Amygdala (tissue), 56 donors: Measurements from ENCODE around the gene MYOM1.
"Not testable (repeated sequence)": the region's sequence is repeated elsewhere in the genome, so short reads cannot be mapped to it uniquely, and the experiment has no call there.

Experiments
- DNase-seq, 56 donors: peaks; one replicate each; lab custom pipeline; 2025; lab: John Stamatoyannopoulos, UW

MYOM1 gene

DNA sequence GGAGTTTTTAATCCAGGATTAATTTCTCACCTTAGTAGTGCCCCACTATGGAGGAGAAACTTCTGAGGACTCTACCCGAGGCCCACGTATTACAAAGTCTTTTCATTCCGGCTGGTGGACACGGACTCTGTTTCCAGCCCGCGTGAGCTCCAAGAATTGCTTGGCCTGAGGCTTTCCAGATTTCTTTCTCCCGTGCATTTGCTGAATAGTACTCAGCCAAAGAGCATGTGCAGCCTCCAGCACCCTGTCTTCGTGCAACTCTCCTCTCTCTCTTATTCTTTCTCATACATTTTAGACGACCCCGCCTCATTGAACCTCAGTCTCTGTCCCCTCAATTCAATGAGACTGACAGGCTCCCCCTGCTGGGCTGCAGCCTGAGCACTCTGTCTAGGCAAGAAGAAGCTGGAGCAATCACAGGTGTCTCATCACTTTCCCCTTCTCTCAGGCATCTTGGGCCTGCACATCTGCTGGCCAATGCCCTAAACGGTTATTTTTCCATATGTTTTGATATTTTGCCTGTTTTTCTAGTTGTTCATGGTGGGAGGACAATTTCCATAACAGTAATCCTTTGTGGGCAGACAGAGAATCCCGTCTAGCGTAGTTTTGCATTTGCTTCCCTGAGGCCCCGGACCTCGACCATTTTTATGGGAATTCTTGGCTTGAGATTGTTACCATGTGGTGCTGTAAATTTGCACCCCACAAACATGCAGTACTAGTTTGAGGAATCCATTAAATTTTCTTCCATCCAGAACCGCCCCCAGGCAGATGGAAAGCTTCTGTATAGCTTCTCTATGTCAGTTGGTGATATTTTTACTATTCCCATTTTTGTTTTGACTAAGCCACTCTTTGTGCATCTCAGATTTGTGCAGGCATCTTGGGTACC is 156.7 kb downstream of the MYOM1 start:
- peak in 45 of 56 donors; percentile 6 to 79 (median 39) for DNase-seq

DNA sequence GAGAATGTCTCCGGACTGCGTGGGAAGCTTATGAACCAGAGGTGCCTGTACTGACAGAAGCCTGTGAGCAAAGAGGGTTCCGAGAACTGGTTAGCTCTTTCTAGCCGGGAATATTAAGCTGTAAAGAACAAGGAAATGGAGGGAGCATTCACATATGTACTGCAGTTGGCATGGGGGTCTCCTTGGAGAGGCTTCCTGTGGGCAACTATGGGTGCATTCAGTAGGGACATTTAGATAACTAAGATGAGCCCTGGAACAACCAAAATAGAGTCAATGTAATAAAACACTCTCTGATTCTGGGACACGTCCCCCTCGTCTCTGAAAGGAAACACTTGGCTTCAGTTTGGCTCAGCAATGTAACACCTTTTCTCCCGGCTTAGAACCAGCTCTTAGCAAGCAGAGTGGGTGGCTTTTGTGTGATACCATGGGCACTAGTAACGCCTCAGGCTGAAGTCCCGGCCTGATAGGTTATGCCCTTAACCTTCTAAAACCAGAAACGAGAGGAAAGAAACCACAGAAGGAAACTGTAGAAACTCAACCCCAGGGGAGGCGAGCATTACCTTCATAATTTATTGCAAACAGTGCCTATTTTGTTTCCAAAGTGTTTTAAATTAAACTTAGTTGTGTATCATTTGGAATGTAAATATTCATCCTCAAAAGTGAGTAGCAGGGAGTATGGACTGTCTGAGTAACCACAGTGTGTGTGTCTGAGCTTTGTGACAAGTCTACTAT is 158.0 kb downstream of the MYOM1 start:
- DNase-seq, result no peak

DNA sequence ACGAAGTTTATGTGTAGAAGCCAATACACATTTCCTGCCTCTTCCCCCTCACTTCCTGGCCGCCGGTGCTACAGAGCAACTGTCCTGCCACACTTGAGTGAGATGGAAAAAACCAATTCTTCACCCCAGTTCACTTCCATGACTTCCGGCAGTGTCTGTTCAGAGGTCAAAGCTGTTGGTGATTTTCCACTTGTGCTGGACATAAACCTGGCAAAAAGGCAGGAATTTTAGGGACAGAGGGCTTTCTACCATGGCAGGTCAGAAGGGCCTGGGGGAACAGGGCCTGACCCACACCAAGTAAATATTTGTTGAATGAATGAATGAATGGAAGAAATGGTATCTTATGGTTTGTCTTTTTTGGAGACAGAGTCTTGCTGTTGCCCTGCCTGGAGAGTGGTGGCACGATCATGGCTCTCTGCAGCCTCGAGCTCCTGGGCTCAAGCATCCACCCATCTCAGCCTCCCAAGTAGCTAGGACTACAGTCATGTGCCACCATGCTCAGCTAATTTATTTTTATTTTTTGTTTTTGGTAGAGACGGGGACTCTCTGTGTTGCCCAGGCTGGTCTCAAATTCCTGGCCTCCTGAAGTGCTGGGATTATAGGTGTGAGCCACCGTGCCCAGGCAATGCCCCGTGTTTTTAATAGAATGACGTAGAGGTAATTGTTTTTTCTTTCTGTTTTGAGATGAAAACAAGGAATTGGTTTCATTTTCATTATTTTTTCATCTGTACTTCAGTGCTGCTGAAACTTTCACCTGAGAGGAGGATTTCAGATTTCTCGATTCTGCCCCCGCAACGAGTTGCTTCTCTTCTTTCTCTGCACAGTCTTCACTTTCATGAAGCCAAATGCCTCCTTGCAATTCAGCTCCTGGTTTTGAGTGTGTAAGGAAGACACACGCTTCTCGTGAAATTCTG is 158.8 kb downstream of the MYOM1 start:
- DNase-seq, result no peak

DNA sequence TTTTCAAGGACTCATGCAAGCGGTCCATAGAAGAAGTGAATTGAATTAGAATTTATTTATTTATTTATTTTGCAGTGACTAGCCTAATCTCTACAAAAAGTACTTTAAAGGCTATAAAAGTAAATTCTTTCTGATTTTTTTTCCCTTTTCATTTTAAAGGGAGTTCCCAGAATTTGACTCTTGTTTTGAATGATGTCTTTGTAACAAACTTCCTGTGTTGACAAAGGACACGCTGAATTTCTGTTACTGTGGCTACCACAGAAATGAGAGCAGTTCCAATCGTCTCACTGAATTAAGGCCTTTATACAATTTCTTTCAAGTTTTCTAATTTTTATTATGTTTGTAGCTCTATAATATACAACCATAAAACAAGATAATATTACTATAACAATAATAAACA is 160.5 kb downstream of the MYOM1 start:
- DNase-seq, result no peak

DNA sequence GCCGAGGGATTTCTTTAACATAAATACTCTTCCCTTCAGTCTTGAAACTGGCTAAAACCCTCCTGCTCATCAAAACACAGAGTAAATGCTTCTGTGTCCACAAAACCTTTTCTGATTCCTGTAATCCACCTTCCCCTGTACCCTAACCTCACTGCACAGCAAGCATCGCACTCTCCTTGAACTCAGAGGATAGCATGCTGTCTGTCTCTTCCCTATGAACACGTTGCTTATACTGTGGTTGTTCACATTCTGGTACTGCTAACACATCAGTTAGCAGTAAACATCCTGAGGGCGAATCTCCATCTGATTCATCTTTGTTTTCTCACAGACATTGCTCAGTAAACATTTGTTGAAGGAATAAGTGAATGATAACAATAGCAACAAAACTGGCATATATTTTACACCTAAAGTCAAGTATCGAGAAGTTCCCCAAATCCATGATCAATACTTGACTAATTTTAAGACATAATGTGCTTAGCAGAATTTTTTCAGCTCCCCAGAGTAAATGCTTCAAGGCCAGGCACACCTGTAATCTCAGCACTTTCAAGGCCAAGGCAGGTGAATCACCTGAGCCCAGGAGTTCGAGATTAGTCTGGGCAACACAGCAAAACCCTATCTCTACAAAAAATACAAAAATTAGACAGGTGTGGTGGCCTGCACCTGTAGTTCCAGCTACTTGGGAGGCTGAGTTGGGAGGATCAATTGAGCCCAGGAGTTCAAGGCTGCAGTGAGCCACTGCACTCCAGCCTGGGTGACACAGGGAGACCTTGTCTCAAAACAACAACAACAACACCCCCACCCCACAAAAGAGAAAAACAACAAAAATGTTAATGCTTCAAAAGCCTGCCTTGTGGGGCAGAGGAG is 161.2 kb downstream of the MYOM1 start:
- no peak for DNase-seq

DNA sequence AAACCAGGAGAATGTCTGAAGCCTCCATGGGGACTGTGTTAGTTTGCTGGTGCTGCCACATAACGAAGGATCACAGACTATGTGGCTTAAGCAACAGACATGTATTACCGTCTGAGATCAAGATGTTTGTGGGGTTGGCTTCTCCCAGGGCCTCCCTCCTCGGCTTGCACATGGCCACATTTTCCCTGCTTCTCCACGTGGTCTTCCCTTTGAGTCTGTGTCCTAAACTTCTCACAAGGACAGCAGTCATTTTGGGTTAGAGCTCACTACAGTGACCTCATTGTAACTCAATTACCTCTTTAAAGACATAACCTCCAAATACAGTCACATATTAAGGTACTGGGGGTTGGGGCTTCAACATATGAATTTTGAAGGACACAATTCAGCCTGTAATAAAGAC is 162.2 kb downstream of the MYOM1 start:
- DNase-seq, result no peak

DNA sequence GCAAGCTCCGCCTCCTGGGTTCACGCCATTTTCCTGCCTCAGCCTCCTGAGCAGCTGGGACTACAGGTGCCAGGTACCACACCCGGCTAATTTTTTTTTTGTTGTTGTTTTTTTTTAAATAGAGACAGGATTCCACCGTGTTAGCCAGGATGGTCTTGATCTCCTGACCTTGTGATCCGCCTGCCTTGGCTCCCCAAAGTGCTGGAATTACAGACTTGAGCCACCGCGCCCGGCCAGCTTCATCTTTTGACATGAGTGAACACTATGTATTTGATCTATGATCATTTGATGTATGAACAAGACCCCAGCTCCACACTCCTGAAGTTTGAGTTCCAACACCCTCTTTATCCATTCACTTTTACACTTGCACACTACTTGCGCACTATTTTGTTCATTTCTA is 163.5 kb downstream of the MYOM1 start:
- no peak for DNase-seq

DNA sequence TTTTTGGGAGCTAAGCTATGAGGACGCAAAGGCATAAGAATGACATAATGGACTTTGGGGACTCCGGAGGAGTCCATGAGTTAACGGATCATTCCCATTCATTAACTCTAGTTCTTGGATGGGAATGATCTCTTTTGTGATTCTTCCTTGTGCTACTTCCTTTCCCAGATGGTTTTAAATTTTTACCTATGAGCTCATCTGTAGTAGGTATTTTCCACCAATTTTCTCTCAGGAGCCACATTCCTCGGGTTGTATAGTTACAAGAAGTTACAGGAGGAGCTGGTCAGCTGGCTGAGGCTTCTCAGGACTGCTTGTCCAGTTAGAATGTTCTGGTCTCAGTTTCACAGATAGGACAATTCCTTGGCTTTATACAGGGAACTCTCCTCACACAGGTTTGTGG is 164.0 kb downstream of the MYOM1 start:
- no peak for DNase-seq

DNA sequence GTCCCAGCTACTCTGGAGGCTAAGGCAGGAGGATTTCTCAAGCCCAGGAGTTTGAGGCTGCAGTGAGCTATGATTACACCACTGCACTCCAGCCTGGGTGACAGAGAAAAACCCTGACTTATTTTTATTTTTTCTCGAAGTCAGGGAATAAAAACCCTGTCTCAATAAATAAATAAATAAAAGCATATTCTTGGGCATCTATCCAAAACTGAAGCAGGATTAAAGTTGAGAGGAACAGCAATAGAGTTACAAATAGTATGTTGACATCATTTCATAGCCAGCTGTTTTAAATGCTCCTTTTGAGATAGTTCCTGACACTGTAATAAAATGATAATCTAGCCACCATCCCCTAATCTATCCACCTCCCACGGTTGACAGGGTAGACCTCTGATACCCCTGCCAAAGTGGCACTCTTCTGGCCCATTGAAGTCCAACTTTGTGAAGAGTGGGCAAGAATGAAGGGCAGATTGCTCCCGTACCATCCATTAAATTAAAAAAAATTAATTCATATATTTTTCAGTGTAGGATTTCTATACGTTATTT is 164.5 kb downstream of the MYOM1 start:
- DNase-seq, result no peak

DNA sequence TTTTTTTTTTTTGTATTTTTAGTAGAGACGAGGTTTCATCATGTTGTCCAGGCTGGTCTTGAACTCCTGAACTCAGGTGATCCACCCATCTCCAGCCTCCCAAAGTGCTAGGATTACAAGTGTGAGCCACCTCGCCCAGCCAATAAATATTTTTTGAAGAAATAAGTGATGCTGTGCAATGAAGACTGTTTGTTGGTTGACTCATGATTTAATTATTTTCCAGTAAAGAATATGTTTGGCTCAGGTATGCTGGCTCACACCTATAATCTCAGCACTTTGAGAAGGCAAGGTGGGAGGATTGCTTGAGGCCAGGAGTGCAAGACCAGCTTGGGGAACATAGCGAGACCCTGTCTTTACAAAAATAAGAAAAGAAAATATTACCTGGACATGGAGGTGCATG is 165.0 kb downstream of the MYOM1 start:
- no peak for DNase-seq

DNA sequence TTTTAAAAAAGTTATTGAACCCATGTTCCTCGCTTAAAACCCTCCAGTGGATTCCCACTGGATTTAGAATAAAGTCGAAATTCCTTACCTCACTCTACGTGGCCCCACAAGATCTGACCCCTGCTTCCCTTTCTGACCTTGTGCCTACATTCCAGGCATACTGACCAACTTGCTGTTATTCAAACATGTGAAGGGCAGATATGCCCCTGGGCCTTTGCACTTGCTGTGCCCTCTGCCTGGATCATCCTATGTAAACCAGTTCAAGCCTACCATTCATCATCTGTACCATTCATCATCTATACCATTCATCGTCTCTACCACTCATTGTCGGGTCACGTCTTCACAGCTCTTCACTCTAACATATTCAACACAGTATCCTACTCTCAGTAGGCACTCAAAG is 165.6 kb downstream of the MYOM1 start:
- no peak for DNase-seq

DNA sequence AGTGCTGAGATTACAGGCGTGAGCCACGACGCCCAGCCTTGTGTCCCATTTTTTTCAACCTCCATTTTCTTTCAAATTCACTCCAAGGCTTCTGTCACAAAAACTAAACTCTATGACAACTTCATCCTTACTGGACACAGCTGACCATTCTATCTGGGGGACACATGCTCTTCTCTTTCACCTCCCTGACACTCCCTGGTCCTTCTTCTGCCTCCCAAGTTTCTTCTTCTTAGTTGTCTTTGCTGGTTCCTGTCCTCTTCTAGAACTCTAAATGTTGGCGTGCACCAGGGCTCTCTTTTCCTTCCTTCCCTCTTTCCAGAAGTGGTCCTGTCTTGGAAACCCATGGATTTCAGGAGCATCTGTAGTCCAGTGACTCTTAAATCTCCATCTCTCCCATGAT is 166.7 kb downstream of the MYOM1 start:
- no peak for DNase-seq

DNA sequence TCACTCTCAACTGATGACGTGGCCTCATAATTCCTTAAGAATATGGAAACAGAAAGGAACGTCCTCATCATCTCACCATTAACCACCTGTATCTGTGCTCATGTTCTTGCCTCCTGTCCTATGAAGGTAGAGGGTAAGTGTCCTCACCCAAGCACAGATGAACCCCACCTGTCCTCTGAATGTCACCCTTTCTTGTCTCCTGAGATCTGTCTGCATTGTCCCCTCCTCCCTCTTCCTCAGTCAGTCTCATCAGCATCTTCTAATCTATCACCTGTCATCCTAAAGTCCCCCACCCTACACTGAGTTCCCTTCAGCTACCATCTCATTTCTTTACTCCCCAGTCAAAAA is 167.4 kb downstream of the MYOM1 start:
- no peak for DNase-seq

DNA sequence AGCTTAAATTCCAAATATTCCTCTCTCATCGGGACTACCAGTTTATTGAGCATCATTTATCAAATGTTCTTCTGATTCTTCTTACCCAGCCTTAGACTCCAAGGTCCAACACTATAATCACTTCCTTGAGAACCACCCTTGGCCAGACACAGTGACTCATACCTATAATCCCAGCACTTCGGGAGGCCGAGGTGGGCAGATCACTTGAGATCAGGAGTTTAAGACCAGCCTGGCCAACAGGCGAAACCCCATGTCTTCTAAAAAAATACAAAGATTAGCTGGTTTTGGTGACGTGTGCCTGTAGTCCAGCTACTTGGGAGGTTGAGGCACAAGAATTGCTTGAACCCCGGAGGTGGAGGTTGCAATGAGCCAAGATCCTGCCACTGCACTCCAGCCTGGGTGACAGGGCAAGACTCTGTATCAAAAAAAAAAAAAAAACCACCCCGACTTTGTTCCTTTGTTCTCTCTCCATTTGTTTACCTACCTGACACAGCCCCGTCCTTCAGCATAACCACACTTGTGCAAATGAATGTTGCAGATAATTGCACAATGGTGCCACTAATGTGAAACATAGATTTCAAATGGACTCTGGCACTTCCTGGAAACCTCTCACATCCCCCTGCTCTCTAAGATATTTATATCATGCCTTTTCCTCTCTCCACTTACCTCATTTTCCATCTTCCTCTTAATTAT is 167.9 kb downstream of the MYOM1 start:
- no peak for DNase-seq

DNA sequence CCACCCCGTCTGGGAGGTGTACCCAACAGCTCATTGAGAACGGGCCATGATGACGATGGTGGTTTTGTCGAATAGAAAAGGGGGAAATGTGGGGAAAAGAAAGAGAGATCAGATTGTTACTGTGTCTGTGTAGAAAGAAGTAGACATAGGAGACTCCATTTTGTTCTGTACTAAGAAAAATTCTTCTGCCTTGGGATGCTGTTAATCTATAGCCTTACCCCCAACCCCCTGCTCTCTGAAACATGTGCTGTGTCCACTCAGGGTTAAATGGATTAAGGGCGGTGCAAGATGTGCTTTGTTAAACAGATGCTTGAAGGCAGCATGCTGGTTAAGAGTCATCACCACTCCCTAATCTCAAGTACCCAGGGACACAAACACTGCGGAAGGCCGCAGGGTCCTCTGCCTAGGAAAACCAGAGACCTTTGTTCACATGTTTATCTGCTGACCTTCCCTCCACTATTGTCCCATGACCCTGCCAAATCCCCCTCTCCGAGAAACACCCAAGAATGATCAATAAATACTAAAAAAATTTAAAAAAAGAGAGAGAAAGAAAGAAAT is 169.8 kb downstream of the MYOM1 start:
- not testable (repeated sequence) for DNase-seq

DNA sequence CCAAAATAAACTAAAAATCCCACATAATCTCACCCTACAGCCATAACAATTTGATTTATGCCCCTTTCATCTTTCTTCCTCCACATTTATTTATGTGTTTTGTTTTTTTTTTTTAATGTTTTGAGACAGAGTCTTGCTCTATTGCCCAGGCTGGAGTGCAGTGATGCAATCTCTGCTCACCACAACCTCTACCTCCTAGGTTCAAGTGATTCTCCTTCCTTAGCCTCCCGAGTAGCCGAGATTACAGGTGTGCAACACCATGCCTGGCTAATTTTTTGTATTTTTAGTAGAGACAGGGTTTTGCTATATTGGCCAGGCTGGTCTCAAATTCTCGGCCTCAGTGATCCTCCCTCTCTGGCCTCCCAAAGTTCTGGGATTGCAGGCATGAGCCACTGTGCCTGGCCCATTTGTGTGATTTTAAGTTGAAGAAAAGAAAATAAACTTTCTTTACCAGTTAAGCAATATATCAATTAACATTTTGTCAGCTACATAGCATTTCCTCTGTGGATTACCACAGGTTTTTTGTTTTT is 170.9 kb downstream of the MYOM1 start:
- no peak for DNase-seq

DNA sequence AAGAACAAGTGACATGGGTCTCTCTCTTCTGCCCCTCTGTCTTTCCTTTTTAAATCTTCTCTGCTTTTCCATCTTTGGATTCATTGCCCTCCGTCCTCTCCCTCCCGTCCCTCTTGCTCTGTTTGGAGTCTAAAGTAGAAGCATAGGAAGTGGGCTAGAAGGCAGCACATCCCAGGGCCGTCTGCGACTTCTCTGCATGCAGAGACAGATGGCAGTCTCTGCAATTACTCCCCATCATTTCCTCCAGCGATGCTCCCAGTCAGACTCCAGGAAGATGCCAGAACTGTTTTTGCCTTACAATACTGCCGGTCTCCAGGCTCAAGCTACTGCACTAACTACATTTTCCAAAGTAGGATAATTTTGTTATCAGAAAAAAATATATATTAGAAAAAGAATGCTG is 171.6 kb downstream of the MYOM1 start:
- DNase-seq, result peak in 6 of 56 donors; percentile 3 to 38 (median 7)

DNA sequence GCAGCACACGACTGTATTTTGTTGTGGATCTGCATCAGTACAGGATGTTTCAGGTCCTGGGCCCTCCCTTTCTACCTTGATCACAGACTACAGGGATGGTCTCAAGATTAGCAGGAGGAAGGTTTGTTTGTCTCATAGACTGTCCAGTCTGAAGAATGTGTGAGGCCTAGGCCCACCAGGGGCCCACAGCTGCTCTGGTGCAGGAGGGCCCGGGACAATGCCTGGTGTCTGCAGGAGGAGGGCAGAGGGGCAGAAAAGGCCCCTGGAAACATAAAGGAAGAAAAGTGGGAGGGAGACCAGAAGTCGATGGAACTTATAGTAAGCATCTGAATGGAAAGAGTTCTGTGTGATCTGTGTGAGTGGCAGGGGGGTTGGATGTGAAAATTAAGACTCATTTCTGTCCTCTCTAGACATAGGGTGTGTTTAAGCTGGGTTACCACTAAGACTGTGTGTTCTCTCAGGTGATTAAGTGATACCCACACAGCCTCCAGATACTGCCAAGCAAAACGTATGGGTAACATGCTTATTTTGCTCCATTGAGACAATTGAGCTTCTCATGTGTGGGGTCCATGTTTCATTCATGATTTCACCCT is 173.5 kb downstream of the MYOM1 start:
- no peak for DNase-seq
